ENCODE results near the gene DAZL. TPM values are rescaled to one million over a fixed set of nuclear protein-coding genes. Genes with fewer than 3 reads are reported as not detected.

Gene DAZL
- total RNA-seq, 1 experiment from 2014 or later = not detected

DNA sequence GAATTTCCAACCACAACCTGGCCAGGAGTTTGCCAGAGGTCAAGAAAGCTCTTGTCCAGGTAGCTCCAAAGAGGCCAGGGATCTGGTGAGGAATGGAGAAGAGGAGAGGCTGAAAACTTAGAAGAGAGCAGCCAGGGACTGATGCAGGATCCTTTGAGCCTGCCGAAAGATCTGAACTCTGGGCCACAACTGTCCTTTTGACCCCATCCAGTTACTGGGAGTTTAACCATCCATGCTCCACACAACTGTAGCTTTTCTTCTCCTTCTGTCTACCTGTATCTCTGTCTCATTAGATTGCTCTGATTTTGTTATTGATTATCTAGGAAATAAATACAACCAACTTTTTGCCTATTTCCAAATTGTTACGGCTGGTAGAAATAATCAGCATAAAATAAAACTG is 36.7 kb downstream of the DAZL start:
- Histone ChIP-seq H3K9me3 (ENCODE audit: control insufficient read depth, insufficient read depth, low read depth, low read length) (no peaks in the 10 kb centered on the region), H3K4me3 (ENCODE audit: low read depth in 2 of 2, low read length in 2 of 2) (no peak overlapping the region), H3K36me3 (ENCODE audit: control insufficient read depth, insufficient read depth, low read length) (no peaks in the 10 kb centered on the region), H3K4me1 (ENCODE audit: control insufficient read depth, insufficient read depth, low read length) (no peaks in the 10 kb centered on the region), H3K27ac (ENCODE audit: low read length) (no peak overlapping the region), H3K27me3 (ENCODE audit: control insufficient read depth, insufficient read depth, low read length) (no peaks in the 10 kb centered on the region)
- DNase-seq (ENCODE audit: low read depth, low spot score) (no peak), ATAC-seq (no peak)
- TF ChIP-seq TCF7L2 (IDR thresholded peaks at IDR 0.05; ENCODE audit: low read depth, low read length) (no peak), REST (IDR thresholded peaks at IDR 0.05; ENCODE audit: insufficient read depth in 1 of 2, low read depth in 2 of 2, low read length in 1 of 2) (no peak), SIN3A (IDR thresholded peaks at IDR 0.05; ENCODE audit: borderline replicate concordance, insufficient read depth, low read depth, low read length) (no peak), POLR2AphosphoS5 (IDR thresholded peaks at IDR 0.05; ENCODE audit: low read depth, low read length) (no peak)
- TF ChIP-seq, protein P1, sequence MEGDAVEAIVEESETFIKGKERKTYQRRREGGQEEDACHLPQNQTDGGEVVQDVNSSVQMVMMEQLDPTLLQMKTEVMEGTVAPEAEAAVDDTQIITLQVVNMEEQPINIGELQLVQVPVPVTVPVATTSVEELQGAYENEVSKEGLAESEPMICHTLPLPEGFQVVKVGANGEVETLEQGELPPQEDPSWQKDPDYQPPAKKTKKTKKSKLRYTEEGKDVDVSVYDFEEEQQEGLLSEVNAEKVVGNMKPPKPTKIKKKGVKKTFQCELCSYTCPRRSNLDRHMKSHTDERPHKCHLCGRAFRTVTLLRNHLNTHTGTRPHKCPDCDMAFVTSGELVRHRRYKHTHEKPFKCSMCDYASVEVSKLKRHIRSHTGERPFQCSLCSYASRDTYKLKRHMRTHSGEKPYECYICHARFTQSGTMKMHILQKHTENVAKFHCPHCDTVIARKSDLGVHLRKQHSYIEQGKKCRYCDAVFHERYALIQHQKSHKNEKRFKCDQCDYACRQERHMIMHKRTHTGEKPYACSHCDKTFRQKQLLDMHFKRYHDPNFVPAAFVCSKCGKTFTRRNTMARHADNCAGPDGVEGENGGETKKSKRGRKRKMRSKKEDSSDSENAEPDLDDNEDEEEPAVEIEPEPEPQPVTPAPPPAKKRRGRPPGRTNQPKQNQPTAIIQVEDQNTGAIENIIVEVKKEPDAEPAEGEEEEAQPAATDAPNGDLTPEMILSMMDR (IDR thresholded peaks at IDR 0.05) = no peak
- intact Hi-C loops (cut with micrococcal nuclease; ENCODE audit: unreplicated experiment) (no loop called here), in situ Hi-C loops (cut with HindIII; ENCODE audit: low pct_unique_long_range_greater_than_20kb, low sequenced_read_pairs) (no loop called here)
- BruUV-seq (replicated peaks) = no TSS peak
- ChIA-PET CTCF (interaction anchor here (0.6 kb wide), 1 partner anchor 287 kb away, joined by 3 read pairs; no protein-coding TSS in a partner anchor), POLR2A (no interaction called here)

- ATAC-seq (no peak), DNase-seq (ENCODE audit: low read depth, low spot score) (no peak)
- no peak overlapping the region for H3K27ac ChIP-seq (ENCODE audit: low read length)
- ChIA-PET POLR2A (no interaction called here), CTCF (interaction anchor here (0.6 kb wide), 1 partner anchor 287 kb away, joined by 3 read pairs; no protein-coding TSS in a partner anchor)
- in situ Hi-C loops (cut with HindIII; ENCODE audit: low pct_unique_long_range_greater_than_20kb, low sequenced_read_pairs) (no loop called here), intact Hi-C loops (cut with micrococcal nuclease; ENCODE audit: unreplicated experiment) (no loop called here)
- TF ChIP-seq, protein P1 (IDR thresholded peaks at IDR 0.05) = no peak
- TF ChIP-seq TCF7L2 (IDR thresholded peaks at IDR 0.05; ENCODE audit: low read depth, low read length) = no peak
- TF ChIP-seq POLR2AphosphoS5 (IDR thresholded peaks at IDR 0.05; ENCODE audit: low read depth, low read length) = no peak
- TF ChIP-seq SIN3A (IDR thresholded peaks at IDR 0.05; ENCODE audit: borderline replicate concordance, insufficient read depth, low read depth, low read length) = no peak
- no peak for TF ChIP-seq REST (IDR thresholded peaks at IDR 0.05; ENCODE audit: insufficient read depth in 1 of 2, low read depth in 2 of 2, low read length in 1 of 2)
- no peaks in the 10 kb centered on the region for H3K36me3 ChIP-seq (ENCODE audit: control insufficient read depth, insufficient read depth, low read length)
- H3K27me3 ChIP-seq (ENCODE audit: control insufficient read depth, insufficient read depth, low read length) = no peaks in the 10 kb centered on the region
- H3K4me1 ChIP-seq (ENCODE audit: control insufficient read depth, insufficient read depth, low read length) = no peaks in the 10 kb centered on the region
- no TSS peak for BruUV-seq (replicated peaks)
- H3K9me3 ChIP-seq (ENCODE audit: control insufficient read depth, insufficient read depth, low read depth, low read length) = no peaks in the 10 kb centered on the region
- H3K4me3 ChIP-seq (ENCODE audit: low read depth in 2 of 2, low read length in 2 of 2) = no peak overlapping the region
These were observed 37.1 kb downstream of the DAZL start for GRCh38 chr3:16568115-16568514.

Measured in Panc1 (cell line).